Measurements from ENCODE around the gene MMP1. TPM values are rescaled to one million over a fixed set of nuclear protein-coding genes. Genes with fewer than 3 reads are reported as not detected.

MMP1 gene
- total RNA-seq, 6 experiments from 2014 or later: 523 to 1,218 (median 1,082) TPM

DNA sequence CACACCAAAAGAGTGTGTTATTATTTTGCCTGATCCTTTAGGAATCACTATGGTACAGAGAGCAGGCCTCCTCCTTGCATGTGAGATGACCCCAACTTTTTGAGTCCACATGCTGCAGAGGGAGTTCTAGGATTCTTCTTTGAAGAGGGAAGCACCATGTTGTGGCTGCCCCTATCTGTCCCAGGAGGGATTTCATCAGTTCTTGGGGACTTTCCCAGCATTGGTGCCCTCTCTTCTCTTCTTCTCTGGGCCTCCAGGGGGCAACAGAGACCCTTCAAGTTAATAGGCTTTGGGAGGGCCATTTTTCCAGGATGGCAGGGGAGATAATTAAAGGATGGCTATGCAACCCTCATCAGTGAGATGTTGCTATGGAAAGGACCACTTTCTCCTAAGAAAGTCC lies 3.6 kb downstream of the MMP1 start:
- Mint-ChIP-seq H3K27me3 (ENCODE audit: insufficient read depth) (peaks cover 3% of the 10 kb centered on the region), H3K4me3 (no peak overlapping the region), H3K9me3 (no peaks in the 10 kb centered on the region), H3K36me3 (ENCODE audit: low read depth) (peaks cover 10% of the 10 kb centered on the region; the same call in 1 of the 2 replicates), H3K4me1 (ENCODE audit: low read depth) (peaks cover 56% of the 10 kb centered on the region), H3K27ac (no peak overlapping the region)
- peak; percentile 29 for DNase-seq
- TF ChIP-seq, protein P1, sequence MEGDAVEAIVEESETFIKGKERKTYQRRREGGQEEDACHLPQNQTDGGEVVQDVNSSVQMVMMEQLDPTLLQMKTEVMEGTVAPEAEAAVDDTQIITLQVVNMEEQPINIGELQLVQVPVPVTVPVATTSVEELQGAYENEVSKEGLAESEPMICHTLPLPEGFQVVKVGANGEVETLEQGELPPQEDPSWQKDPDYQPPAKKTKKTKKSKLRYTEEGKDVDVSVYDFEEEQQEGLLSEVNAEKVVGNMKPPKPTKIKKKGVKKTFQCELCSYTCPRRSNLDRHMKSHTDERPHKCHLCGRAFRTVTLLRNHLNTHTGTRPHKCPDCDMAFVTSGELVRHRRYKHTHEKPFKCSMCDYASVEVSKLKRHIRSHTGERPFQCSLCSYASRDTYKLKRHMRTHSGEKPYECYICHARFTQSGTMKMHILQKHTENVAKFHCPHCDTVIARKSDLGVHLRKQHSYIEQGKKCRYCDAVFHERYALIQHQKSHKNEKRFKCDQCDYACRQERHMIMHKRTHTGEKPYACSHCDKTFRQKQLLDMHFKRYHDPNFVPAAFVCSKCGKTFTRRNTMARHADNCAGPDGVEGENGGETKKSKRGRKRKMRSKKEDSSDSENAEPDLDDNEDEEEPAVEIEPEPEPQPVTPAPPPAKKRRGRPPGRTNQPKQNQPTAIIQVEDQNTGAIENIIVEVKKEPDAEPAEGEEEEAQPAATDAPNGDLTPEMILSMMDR (IDR thresholded peaks at IDR 0.05): peak; percentile 76

DNA sequence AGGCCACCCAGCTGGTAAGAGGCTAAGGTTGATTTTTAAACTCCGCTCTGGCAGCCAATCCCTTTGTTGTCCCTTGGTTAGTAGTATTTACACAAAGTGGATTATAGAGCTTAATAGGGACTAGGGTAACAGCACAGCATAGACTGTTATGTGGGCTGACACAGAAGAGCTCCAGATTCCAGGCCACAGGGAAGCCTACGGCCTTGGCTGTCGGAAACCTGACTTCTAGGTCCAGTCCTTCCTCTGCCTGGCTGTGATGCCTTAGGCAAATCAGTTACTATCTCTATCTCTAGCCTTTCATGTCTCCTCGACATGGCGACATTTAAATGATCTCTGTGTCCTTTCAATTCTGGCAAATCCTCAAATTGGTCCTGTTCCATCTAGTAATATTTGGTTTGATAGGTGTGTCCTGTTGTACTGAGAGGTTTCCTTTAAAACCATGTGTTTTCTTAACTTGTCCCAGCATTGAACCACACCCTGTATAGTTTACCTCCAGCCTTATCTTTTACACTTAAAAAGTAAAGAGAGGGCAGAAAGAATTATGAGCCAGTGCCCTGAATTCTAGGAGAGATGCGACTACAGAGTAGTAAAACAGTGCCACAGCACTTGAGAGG lies 4.2 kb downstream of the MMP1 start:
- Mint-ChIP-seq H3K27ac (peak overlapping the region; percentile 16; the same call in 1 of the 2 replicates), H3K27me3 (ENCODE audit: insufficient read depth) (peaks cover 3% of the 10 kb centered on the region), H3K36me3 (ENCODE audit: low read depth) (peaks cover 10% of the 10 kb centered on the region; the same call in 1 of the 2 replicates), H3K9me3 (no peaks in the 10 kb centered on the region), H3K4me1 (ENCODE audit: low read depth) (peaks cover 51% of the 10 kb centered on the region), H3K4me3 (no peak overlapping the region)
- DNase-seq: no peak
- TF ChIP-seq, protein P1 (IDR thresholded peaks at IDR 0.05): no peak

DNA sequence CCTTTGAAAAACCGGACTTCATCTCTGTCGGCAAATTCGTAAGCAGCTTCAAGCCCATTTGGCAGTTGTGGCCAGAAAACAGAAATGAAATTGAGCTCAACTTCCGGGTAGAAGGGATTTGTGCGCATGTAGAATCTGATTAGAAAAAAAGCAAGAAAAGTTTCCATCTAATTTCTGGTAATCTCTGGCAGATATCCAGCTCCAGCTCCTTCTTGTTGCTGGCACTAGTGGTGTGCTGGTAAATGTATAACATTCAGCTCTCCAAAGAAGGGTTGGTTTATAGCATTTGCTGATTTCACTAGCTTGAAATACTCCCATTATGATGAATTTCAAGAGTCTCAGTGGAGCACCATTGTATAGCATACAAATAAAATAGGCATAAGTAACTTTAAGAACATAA lies 5.4 kb downstream of the MMP1 start:
- H3K27me3 Mint-ChIP-seq (ENCODE audit: insufficient read depth): peaks cover 4% of the 10 kb centered on the region
- H3K4me3 Mint-ChIP-seq: no peak overlapping the region
- peaks cover 45% of the 10 kb centered on the region for H3K4me1 Mint-ChIP-seq (ENCODE audit: low read depth)
- no peak overlapping the region for H3K27ac Mint-ChIP-seq
- no peaks in the 10 kb centered on the region for H3K9me3 Mint-ChIP-seq
- no peak for DNase-seq
- H3K36me3 Mint-ChIP-seq (ENCODE audit: low read depth): peaks cover 10% of the 10 kb centered on the region; the same call in 1 of the 2 replicates
- TF ChIP-seq, protein P1 (IDR thresholded peaks at IDR 0.05): no peak

DNA sequence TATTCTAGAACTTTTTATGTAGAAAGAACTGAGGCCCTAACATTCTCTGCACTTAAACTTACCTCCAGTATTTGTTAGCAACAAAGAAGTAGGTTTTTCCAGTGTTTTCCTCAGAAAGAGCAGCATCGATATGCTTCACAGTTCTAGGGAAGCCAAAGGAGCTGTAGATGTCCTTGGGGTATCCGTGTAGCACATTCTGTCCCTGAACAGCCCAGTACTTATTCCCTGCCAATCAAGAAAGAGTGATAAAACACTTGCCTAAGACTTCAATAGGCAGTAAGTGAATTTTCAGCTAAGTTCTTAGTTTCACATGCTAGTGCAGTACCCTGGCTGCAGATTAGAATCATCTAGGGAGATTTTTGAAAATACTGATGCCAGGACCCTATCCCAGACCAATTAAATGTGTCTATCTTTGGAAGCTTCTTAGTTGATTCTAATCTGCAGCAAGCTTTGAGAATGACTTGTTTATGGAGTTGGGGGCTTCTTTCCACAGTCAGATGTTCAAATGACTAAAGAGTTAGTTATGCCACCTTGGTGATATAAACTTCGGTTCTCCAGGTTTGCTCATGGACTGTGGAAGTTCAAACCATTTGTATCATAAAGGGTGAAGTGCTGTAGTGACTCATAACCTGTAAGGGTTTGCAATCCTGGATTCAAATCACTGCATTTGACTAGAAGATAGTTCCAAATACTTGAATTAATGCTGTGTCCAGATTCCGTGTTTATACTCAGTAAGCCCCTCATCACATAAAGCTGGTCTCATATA lies 6.5 kb downstream of the MMP1 start:
- Mint-ChIP-seq H3K4me3 (no peak overlapping the region), H3K27me3 (ENCODE audit: insufficient read depth) (peaks cover 3% of the 10 kb centered on the region), H3K36me3 (ENCODE audit: low read depth) (peaks cover 10% of the 10 kb centered on the region; the same call in 1 of the 2 replicates), H3K27ac (peak overlapping the region; percentile 23; the same call in 1 of the 2 replicates), H3K9me3 (no peaks in the 10 kb centered on the region), H3K4me1 (ENCODE audit: low read depth) (peaks cover 33% of the 10 kb centered on the region)
- DNase-seq: peak; percentile 18
- TF ChIP-seq, protein P1 (IDR thresholded peaks at IDR 0.05): no peak

DNA sequence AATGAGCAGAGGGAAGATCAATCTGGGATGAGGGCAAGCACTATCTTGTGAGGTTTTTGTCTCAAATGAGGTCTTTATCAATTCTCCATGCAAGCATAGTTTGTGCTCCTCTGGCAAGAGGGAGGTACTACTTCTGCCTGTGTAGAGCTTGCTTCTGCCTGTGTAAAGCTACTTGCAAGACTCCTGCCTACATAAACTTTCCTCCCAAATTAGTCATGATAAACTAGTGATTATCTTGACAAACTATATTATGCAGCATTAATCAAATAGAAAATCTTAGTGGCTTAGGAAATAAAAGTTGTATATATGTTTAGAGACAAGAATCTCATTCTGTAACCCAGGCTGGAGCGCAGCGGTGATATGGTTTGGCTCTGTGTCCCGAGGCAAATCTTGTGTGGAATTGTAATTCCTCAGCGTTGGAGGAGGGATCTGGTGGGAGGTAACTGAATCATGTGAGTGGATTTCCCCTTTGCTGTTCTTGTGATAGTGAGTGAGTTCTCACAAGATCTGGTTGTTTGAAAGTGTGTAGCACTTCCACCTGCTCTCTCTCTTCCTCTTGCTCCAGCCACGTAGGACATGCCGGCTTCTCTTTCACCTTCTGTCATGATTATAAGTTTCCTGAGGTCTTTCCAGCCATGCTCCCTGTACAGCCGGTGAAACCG lies 9.5 kb downstream of the MMP1 start:
- no peak for DNase-seq
- H3K4me1 Mint-ChIP-seq (ENCODE audit: low read depth): peaks cover 22% of the 10 kb centered on the region
- H3K27ac Mint-ChIP-seq: no peak overlapping the region
- H3K36me3 Mint-ChIP-seq (ENCODE audit: low read depth): no peaks in the 10 kb centered on the region
- H3K9me3 Mint-ChIP-seq: no peaks in the 10 kb centered on the region
- H3K4me3 Mint-ChIP-seq: no peak overlapping the region
- peaks cover 3% of the 10 kb centered on the region for H3K27me3 Mint-ChIP-seq (ENCODE audit: insufficient read depth)
- TF ChIP-seq, protein P1 (IDR thresholded peaks at IDR 0.05): no peak

Measured in HFFc6 (cell line).